Neural progenitor cell (in vitro differentiated cells): ENCODE data around the gene IL6R. TPM values are rescaled to one million over a fixed set of nuclear protein-coding genes. Genes with fewer than 3 reads are reported as not detected.
A peak's percentile ranks its signal among the peaks of the same experiment; 100 is the strongest.

Experiments used
- DNase-seq: peaks from one replicate; pipeline ENCODE4 v3.0.0-alpha.2; 2016; ENCODE audit warnings: low spot score
- H2AFZ ChIP-seq: fragments of 200-600 bp; sonication (generic); replicated peaks from 2 replicates; pipeline ENCODE4 v1.6.1; 2016; ENCODE audit warnings: antibody characterized with exemption
- H3F3A ChIP-seq: fragments of 200-600 bp; sonication (generic); 2 replicates; pipeline ENCODE4 v1.6.1; 2016; ENCODE audit warnings: antibody characterized with exemption, low read depth
- H3K27ac ChIP-seq: fragments of 200-600 bp; sonication (generic); 2 replicates; pipeline ENCODE4 v1.5.1; 2016; ENCODE audit warnings: mild to moderate bottlenecking
- H3K27me3 ChIP-seq: fragments of 200-600 bp; sonication (generic); 2 replicates; pipeline ENCODE4 v1.6.1; 2016; ENCODE audit warnings: mild to moderate bottlenecking, moderate library complexity
- H3K36me3 ChIP-seq: fragments of 200-600 bp; sonication (generic); 2 replicates; pipeline ENCODE4 v1.5.1; 2016
- H3K4me1 ChIP-seq: fragments of 200-600 bp; sonication (generic); 2 replicates; pipeline ENCODE4 v1.6.1; 2016; ENCODE audit warnings: mixed run types
- H3K4me2 ChIP-seq: fragments of 200-600 bp; sonication (generic); 2 replicates; pipeline ENCODE4 v1.6.1; 2016
- H3K4me3 ChIP-seq: fragments of 200-600 bp; sonication (generic); 2 replicates; pipeline ENCODE4 v1.5.1; 2016
- H3K79me2 ChIP-seq: fragments of 200-600 bp; sonication (generic); 2 replicates; pipeline ENCODE4 v1.6.1; 2016; ENCODE audit warnings: low read depth
- H3K9ac ChIP-seq: fragments of 200-600 bp; sonication (generic); 2 replicates; pipeline ENCODE4 v1.6.1; 2016
- H3K9me3 ChIP-seq: fragments of 200-600 bp; sonication (generic); 2 replicates; pipeline ENCODE4 v1.5.1; 2016; ENCODE audit warnings: low read depth
- H4K20me1 ChIP-seq: fragments of 200-600 bp; sonication (generic); 2 replicates; pipeline ENCODE4 v1.6.1; 2016; ENCODE audit warnings: low read depth
- H3K27ac Mint-ChIP-seq: 3 replicates; pipeline ENCODE4 v1.8.0; 2021; ENCODE audit warnings: mixed read lengths
- H3K27me3 Mint-ChIP-seq: 2 replicates; pipeline ENCODE4 v1.8.0; 2022; ENCODE audit warnings: low read depth, mild to moderate bottlenecking, inconsistent platforms, moderate library complexity, mixed read lengths; ENCODE audit not compliant: insufficient read depth
- H3K36me3 Mint-ChIP-seq: 3 replicates; pipeline ENCODE4 v1.8.0; 2021; ENCODE audit warnings: mixed read lengths
- H3K4me1 Mint-ChIP-seq: 3 replicates; pipeline ENCODE4 v1.8.0; 2021; ENCODE audit warnings: mixed read lengths
- H3K4me3 Mint-ChIP-seq: 3 replicates; pipeline ENCODE4 v1.8.0; 2021; ENCODE audit warnings: mild to moderate bottlenecking, moderate library complexity, mixed read lengths
- H3K9me3 Mint-ChIP-seq: 3 replicates; pipeline ENCODE4 v1.8.0; 2020; ENCODE audit warnings: mixed read lengths
- EZH2 ChIP-seq: fragments of 200-600 bp; sonication (generic); IDR thresholded peaks from 2 replicates; pipeline ENCODE4 v1.6.1; 2017; ENCODE audit warnings: antibody characterized with exemption, mild to moderate bottlenecking, moderate library complexity
- EZH2phosphoT487 ChIP-seq: fragments of 200-600 bp; sonication (generic); IDR thresholded peaks from 2 replicates; pipeline ENCODE4 v1.6.1; 2017; ENCODE audit warnings: antibody characterized with exemption
- total RNA-seq: library from RNA; depleted of rRNA; stranded (reverse); fragments of >200 nt; gene quantifications from 2 replicates; pipeline ENCODE4 v1.2.3, GENCODE V29; 2015; ENCODE audit warnings: low replicate concordance
- TF ChIP-seq, protein P1 (sequence below): fragments of 200-600 bp; sonication (generic); IDR thresholded peaks from 2 replicates; pipeline ENCODE4 v1.5.1; 2017; ENCODE audit warnings: antibody characterized with exemption, mild to moderate bottlenecking

The IL6R gene
- total RNA-seq, 1 donor from 2014 or later = not detected

DNA sequence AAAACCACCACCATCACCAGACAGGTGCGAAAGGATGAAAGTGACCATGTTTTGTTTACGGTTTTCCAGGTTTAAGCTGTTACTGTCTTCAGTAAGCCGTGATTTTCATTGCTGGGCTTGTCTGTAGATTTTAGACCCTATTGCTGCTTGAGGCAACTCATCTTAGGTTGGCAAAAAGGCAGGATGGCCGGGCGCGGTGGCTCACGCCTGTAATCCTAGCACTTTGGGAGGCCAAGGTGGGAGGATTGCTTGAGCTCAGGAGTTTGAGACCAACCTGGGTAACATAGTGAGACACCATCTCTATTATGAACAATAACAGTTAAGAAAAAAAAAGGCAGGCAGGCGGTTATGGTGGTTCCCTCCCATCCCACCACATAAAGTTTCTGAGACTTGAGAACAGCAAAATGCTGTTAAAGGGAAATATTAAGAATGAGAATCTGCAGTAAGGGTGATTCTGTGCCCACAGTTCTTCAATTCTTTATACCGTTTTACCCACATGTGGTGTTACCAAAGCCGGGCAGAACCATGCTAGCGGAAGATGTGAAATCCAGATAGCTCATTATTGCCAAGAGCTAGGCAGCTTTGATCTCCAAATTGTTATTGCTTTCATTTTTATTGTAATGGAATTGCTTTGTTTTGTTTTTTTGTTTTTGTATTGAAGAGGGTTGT, 62.4 kb downstream of the IL6R start:
- no peak for DNase-seq
- Mint-ChIP-seq H3K36me3 (no peaks in the 10 kb centered on the region), H3K4me3 (no peak overlapping the region), H3K4me1 (peaks cover 27% of the 10 kb centered on the region), H3K9me3 (no peaks in the 10 kb centered on the region), H3K27me3 (peaks cover 9% of the 10 kb centered on the region), H3K27ac (peak overlapping the region; percentile 79)
- Histone ChIP-seq H3K79me2 (no peaks in the 10 kb centered on the region), H3K4me2 (no peak overlapping the region), H3K4me1 (peaks cover 6% of the 10 kb centered on the region), H2AFZ (no peak overlapping the region), H3K27ac (no peak overlapping the region), H3K4me3 (no peak overlapping the region), H3K9ac (no peak overlapping the region), H3K9me3 (no peaks in the 10 kb centered on the region), H3K36me3 (no peaks in the 10 kb centered on the region), H3K27me3 (no peaks in the 10 kb centered on the region), H4K20me1 (no peaks in the 10 kb centered on the region), H3F3A (no peaks in the 10 kb centered on the region)
- TF ChIP-seq EZH2phosphoT487 (no peak), EZH2 (no peak)
- TF ChIP-seq, protein P1, sequence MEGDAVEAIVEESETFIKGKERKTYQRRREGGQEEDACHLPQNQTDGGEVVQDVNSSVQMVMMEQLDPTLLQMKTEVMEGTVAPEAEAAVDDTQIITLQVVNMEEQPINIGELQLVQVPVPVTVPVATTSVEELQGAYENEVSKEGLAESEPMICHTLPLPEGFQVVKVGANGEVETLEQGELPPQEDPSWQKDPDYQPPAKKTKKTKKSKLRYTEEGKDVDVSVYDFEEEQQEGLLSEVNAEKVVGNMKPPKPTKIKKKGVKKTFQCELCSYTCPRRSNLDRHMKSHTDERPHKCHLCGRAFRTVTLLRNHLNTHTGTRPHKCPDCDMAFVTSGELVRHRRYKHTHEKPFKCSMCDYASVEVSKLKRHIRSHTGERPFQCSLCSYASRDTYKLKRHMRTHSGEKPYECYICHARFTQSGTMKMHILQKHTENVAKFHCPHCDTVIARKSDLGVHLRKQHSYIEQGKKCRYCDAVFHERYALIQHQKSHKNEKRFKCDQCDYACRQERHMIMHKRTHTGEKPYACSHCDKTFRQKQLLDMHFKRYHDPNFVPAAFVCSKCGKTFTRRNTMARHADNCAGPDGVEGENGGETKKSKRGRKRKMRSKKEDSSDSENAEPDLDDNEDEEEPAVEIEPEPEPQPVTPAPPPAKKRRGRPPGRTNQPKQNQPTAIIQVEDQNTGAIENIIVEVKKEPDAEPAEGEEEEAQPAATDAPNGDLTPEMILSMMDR = no peak

DNA sequence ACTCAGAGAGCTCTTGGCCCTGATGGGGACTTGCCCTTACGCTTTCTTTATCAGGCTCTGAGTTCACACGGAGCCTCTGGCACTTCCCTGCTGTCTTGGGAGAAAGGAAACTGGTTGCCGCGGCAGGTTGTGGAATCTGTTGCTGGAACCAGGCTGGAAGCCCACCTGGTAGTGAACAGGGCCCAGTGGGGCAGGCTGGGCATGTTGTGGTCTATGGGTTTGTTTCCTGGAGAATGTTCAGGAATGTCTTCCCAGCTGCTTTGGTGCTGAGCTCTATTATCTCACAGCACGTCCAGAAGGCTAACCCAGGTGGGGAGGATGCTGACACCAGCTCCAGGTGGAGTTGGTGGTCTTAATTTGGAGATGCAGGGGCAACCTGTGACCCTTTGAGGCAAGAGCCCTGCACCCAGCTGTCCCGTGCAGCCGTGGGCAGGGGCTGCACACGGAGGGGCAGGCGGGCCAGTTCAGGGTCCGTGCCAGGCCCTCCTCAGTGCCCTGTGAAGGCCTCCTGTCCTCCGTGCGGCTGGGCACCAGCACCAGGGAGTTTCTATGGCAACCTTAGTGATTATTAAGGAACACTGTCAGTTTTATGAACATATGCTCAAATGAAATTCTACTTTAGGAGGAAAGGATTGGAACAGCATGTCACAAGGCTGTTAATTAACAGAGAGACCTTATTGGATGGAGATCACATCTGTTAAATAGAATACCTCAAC, 63.5 kb downstream of the IL6R start:
- TF ChIP-seq, protein P1 = no peak
- TF ChIP-seq EZH2 (no peak), EZH2phosphoT487 (no peak)
- Histone ChIP-seq H3K36me3 (no peaks in the 10 kb centered on the region), H3K9me3 (no peaks in the 10 kb centered on the region), H2AFZ (peak overlapping the region; percentile 31), H3K9ac (no peak overlapping the region), H4K20me1 (no peaks in the 10 kb centered on the region), H3K4me1 (peaks cover 6% of the 10 kb centered on the region), H3K79me2 (no peaks in the 10 kb centered on the region), H3F3A (no peaks in the 10 kb centered on the region), H3K27me3 (no peaks in the 10 kb centered on the region), H3K27ac (no peak overlapping the region), H3K4me2 (no peak overlapping the region), H3K4me3 (no peak overlapping the region)
- H3K27me3 Mint-ChIP-seq = peaks cover 9% of the 10 kb centered on the region
- H3K4me1 Mint-ChIP-seq = peaks cover 25% of the 10 kb centered on the region
- no peak for DNase-seq
- H3K9me3 Mint-ChIP-seq = no peaks in the 10 kb centered on the region
- peak overlapping the region; percentile 79 for H3K27ac Mint-ChIP-seq
- no peak overlapping the region for H3K4me3 Mint-ChIP-seq
- no peaks in the 10 kb centered on the region for H3K36me3 Mint-ChIP-seq

DNA sequence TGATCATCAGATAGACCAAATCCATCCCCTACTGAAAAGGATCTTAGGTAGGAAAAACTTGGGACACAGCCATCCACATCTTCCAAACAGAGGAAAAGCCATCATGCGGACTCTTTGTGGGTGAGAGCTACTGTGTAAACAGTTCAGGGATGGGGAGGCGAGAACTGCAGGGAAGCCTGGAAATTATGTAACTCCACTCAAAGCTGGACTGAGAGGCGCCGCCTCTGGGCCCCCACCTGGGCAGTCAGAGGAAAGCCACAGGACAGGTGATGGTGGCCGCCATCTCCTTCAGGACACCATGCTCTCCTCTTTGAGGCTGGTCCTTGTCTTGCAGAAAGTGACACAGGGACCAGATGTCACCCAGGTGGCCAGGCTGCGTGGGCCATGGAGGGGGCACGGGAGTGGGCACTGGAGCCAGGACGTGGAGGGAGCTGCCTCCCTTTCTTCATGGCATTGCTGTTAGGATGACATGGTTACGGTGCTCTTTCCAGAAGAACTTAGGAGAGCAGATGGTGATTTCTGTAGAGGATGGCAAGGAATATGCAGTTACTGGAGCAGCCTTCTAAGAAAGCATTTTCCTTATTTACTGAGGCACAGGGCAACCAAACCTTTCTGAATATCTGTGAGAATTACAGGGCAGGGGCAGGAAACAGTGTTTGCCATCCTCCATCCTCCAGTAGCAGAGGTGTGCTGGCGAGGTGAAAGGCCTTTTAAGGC, 64.9 kb downstream of the IL6R start:
- DNase-seq = no peak
- Histone ChIP-seq H3K4me3 (no peak overlapping the region), H3K4me1 (peaks cover 6% of the 10 kb centered on the region), H3K9me3 (no peaks in the 10 kb centered on the region), H3K36me3 (no peaks in the 10 kb centered on the region), H3K27ac (no peak overlapping the region), H3K9ac (no peak overlapping the region), H3K79me2 (no peaks in the 10 kb centered on the region), H3K4me2 (no peak overlapping the region), H4K20me1 (no peaks in the 10 kb centered on the region), H3K27me3 (no peaks in the 10 kb centered on the region), H3F3A (no peaks in the 10 kb centered on the region), H2AFZ (no peak overlapping the region)
- Mint-ChIP-seq H3K36me3 (no peaks in the 10 kb centered on the region), H3K9me3 (no peaks in the 10 kb centered on the region), H3K4me1 (peaks cover 25% of the 10 kb centered on the region), H3K4me3 (no peak overlapping the region), H3K27ac (no peak overlapping the region), H3K27me3 (peaks cover 9% of the 10 kb centered on the region)
- TF ChIP-seq EZH2 (no peak), EZH2phosphoT487 (no peak)
- TF ChIP-seq, protein P1 = no peak
